ENCODE results near the gene CCDC57.

Gene CCDC57

GRCh38 chr17:82235056-82235774, 22.6 kb upstream of the CCDC57 start:
- no peak for DNase-seq

- DNase-seq, result no peak
Observed at GRCh38 chr17:82234211-82235055, 21.8 kb upstream of the CCDC57 start.

GRCh38 chr17:82232876-82233785, 20.5 kb upstream of the CCDC57 start:
- DNase-seq, result no peak

- DNase-seq, result no peak
Observed at GRCh38 chr17:82232322-82232820, 19.7 kb upstream of the CCDC57 start.

- no peak for DNase-seq
Observed at GRCh38 chr17:82231562-82232321, 19.1 kb upstream of the CCDC57 start.

GRCh38 chr17:82231312-82231561, 18.6 kb upstream of the CCDC57 start:
- DNase-seq, result no peak

GRCh38 chr17:82230609-82231311, 18.1 kb upstream of the CCDC57 start:
- DNase-seq, result peak; percentile 50

- no peak for DNase-seq
Observed at GRCh38 chr17:82229698-82230608, 17.3 kb upstream of the CCDC57 start.

- DNase-seq, result peak; percentile 48
Observed at GRCh38 chr17:82228842-82229697, 16.4 kb upstream of the CCDC57 start, which contains the start of gene SLC16A3. Gene SLC16A3, plus strand, starts transcription at chr17:82229042. Its CDS starts 6,967 bp downstream, at chr17:82236009.

GRCh38 chr17:82228278-82228841, 15.7 kb upstream of the CCDC57 start:
- peak; percentile 16 for DNase-seq

GRCh38 chr17:82227629-82228277, 15.1 kb upstream of the CCDC57 start:
- no peak for DNase-seq

- no peak for DNase-seq
Observed at GRCh38 chr17:82226809-82227628, 14.4 kb upstream of the CCDC57 start.

GRCh38 chr17:82226146-82226808, 13.6 kb upstream of the CCDC57 start:
- no peak for DNase-seq

- DNase-seq, result no peak
Observed at GRCh38 chr17:82225368-82226029, 12.9 kb upstream of the CCDC57 start.

- DNase-seq, result no peak
Observed at GRCh38 chr17:82224666-82225065, 12.0 kb upstream of the CCDC57 start.

GRCh38 chr17:82223517-82223916, 10.9 kb upstream of the CCDC57 start:
- DNase-seq, result no peak

- no peak for DNase-seq
Observed at GRCh38 chr17:82222816-82223215, 10.2 kb upstream of the CCDC57 start.
